ENCODE results near the gene POU3F1.

Gene POU3F1

DNA sequence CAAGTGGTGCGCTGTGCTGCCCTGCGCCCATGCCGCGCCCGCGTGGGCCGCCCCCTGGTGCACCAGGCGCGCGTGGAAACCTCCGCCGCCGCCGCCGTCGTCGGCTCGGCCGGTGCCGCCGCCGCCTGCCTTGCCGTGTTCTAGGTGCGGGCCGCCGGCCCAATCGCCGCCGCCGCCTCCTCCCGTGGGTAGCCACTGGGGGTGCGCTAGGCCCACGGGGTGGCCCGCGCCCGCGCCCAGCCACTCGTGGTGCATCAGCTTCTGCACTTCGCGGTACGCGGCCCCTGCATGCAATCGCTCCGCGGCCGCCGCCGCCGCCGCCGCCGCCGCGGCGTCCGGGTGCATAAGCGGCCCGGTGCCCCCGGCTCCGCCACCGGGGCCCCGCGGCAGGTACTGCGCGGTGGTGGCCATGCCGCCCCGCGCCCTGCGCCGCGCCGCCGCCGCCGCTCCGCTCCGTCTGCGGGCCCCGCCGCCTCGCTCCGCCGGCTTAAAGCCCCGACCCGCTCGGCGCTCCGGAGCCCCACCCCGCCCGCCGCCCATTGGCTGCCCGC lies at the start of gene POU3F1:
Gene POU3F1, minus strand, starts transcription at position 461 of the 551 bp plus-strand sequence. Its CDS starts 50 bp downstream, at position 411.
- DNase-seq = no peak

DNA sequence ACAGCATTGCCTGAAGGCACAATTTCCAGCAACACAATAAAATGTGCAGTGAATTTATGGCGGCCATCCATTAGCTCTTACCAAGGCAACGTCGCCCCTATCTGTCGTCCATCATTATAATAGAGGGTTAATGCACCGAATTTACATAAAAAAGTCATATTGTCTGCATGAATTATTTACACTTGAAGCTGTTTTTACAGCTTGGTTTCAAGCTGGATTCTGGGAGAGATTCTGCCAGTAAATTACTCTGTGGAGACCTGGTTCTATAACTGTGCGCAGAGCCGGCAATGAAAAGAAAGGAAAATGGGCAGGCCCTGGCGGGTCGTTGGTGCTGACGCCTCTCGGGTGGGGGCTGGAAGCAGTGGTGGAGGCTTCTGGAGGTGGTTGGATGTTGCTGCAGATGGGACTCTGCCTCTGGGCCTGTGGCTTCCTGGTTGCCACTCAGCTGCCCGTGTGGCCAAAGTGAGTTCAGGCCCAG lies 48.9 kb upstream of the POU3F1 start:
- no peak for DNase-seq

DNA sequence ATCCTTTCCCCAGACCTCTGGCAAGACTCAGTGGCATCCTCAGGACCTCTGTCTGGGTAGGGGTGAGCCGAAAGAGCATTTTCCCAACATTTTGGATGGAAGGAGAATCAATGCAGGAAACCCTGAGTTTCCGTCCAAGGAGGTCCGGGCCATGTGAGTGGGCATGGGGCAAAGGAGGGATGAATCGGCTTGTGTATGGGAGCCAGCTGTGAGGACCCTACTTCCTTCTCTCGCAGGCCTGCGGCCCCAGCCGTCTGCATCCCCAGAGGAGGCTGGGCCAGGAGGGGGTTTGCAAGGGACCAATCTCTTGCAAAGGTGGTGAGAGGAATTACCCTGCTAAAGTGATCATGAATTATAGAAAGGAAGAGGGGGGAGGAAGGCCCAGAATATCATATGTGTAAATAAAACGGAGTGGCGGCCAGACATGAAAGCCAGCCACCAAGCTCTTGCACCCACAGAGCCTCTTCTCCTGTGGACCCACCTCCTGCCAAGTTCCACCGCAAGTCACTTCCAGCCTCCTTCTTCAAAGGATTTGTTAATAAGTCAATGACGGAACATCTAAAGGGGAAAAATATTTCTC lies 48.2 kb upstream of the POU3F1 start:
- no peak for DNase-seq

DNA sequence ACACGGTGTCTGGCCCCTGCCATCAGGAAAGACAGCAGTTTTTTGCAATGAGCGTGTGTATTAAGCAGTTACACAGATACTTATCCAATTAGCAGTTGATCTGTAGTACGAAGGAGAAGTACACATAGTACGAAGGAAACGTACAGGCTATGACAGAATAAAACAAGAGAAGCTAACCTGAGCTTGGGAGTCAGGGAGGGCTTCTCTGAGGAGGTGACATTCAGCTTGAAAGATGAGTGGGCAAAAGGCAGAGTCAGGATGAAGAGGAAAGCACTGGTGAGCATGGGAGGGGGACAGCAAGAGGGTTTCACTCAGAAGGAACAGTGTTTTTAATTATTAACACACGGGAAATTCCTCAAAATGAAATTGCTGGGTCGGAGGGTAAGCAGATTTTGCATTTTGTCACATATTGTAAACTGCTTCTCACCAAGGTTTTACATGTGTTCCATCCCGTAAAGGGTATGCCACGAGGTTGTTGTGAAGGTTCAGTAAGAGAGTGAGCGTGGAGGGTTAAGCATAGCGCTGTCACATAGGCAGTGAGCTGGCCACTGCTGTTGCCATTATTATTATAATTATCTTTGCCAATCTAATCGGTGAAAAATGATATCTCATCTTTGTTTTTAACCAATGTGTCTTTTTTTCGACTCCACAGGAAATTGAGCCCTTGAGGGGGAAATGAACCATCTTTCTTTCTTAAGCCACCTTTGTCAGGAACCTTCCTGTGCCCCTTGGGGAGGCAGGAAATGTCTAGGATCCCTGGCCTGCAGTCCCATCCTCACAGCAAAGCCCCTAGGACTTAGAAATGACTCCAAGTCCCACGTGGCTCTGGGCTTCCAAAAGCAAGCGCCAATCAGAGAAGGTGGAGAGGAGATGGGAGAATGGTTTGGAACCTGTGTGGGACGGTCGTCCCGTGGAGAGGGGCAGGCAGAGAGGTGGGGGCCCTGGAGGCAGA lies 47.3 kb upstream of the POU3F1 start:
- DNase-seq = no peak

DNA sequence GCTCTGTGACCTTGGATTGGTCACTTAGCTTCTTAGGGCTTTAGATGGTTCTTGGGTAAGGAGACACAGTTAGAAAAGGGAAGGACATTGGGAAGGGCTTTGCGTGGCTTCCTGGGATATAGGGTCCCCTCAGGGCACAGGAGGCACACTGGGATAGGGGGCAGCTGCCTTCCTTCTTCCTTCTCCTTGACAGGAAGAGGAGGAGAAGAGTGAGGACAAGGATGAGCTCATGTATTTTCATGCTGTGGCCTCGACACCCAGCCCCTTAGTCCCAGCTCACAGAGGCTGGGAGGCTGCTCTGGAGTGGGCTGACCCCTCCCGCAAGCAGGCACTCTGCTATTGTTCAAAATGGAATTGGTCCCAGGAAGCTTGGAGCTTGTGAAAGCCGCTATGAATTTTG lies 45.7 kb upstream of the POU3F1 start:
- DNase-seq = no peak

DNA sequence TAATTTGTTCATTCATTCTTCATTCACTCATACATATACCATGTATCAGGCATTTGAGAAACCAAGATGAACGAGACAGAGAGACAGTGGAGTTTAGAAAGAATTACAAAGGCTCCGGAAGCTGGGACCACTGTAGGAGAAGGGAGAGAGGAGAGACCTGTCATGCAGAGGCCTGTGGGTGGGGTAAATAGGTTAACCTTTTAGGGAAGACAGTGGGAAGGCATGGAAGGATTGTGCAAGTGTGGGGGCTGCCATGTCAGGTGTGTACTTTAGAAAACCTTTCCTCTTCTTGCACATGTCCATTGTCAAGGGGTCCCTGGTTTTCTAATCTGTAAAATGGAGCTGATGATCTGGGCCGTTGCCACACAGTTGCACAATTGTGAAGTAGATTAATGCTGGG lies 44.2 kb upstream of the POU3F1 start:
- no peak for DNase-seq

DNA sequence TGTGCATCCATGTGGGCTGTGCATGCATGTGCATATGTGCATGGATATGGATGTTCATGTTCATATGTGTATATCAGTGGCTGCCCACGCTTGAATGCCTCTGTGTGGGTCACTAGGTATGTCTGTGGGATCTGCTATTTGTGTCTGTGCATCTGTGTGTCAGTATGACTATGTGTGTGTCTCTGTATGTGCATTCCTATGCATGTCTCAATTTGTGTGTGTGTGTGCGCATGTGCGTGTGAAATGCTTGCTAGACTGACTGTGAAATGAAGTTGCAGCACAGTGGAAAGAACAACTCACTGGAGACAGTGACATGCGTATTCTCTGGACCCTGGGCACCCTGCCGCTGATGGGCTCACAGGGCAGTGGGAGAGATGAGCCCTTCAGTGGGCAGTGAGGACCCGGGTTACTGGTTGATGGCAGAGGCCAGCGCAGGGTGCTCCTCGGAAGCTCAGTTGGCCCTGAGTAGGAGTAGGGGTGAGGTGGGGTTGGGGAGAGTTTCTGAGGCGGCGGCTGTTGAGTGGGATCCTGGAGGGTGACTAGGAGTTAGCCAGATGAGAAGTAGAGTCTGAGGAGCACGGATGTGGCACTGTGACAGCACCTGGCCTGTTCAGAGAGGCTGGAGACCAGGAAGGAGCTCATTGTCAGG lies 43.2 kb upstream of the POU3F1 start:
- no peak for DNase-seq

DNA sequence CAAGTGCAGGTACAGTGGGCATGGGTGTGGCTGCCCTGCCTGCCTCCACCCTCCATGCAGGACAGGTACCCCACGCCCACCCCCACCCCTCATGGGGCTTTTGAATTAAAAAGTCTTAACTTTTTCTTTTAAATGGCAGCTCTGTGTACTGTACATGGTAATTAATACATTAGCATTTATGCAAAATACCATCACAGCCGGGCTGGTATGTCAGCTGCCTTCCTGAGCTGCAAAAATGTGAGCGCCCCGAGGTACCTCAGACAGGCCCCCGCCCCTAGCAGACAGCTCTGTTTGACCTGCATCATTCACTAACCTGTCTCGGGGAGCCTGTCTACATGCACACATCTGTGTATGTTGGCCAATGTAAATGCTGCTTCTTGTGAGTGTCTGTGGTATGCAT lies 42.2 kb upstream of the POU3F1 start:
- DNase-seq = no peak

DNA sequence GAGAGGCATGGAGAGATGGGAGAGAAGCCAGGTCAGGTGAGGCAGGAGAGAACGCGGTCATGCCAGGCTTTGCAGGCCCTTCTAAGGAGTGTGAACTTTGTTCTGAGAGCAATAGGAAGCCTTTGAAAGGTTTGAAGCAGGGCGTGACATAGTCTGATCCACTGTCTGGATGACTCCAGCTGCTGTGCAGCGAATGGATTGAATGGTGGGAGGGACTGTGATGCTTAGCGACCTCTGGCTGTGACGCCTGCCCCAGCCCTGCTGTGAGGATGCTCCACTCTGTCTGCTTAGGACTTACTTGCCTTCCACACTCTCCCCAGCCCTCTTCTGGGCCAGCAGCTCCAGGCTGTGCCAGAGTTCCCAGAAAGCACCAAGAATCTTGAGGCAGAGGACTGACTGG lies 41.8 kb upstream of the POU3F1 start:
- no peak for DNase-seq

DNA sequence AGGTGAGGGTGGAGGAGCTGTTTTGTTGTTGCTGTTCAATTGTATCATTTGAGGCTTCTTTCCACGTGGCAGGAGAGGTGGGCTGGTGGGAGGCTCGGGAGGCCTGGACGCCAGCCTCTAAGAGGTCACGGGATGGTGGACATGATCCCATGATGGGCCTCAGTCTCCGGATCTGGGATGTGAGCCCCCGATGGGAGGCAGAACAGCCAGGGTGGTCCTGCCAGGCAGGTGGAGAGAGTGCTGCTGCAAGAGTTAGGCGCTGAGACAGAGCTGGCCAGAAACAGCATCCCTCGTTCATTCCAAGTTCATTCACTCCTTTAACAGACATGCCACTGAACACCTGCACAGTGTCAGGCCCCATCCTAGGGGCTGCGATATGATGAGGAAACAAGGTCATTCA lies 41.1 kb upstream of the POU3F1 start:
- no peak for DNase-seq

DNA sequence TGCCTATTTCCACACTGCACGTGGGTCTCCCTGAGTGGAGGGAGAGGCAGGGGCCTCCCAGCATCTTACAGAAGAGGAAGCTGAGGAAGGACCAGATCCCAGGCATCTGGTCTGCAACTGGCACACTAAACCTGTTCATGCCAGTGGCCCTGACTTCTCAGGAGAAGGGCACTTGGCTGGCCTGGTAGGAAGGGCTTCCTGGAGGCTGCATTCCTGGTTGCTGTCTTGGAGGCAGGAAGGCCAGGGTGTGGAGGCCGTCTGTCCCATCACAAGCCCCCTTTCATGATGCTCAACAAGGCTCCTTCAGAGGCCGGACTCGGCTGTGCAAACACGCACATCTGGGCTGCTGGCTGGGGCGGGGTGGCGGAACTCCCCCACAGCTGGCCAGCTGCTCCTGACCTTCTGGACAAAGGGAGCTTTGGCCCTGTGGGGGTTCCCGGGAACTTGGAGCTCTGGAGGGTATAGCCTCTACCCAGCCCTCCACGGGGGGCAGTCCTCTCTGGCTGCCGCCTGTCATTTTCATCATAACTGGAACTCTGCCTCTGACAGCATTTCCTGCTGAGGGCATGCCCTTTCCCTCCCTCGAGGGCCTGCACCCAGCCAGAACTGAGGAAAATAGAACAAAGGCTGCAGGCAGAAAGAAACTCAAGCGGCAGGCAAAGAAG lies 39.2 kb upstream of the POU3F1 start:
- DNase-seq = no peak

DNA sequence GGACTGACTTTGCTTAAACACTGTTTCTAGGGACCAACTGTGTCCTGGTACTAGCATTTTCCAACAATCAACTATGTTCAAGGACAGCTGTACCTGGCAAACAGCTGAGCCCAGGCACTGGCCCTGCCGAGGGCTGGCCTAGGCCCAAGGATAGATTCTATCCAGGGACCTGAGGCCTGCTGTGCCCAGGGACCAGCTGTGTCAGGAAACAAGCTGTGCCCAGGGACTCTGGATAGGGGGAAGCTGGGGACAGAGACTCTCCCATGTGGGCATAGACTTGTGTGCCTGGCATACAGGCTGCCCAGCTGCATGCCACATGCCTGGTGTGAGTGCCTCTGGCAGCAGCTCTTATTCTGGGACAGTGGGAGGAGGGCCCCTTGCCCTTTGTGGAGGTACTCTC lies 38.1 kb upstream of the POU3F1 start:
- no peak for DNase-seq

DNA sequence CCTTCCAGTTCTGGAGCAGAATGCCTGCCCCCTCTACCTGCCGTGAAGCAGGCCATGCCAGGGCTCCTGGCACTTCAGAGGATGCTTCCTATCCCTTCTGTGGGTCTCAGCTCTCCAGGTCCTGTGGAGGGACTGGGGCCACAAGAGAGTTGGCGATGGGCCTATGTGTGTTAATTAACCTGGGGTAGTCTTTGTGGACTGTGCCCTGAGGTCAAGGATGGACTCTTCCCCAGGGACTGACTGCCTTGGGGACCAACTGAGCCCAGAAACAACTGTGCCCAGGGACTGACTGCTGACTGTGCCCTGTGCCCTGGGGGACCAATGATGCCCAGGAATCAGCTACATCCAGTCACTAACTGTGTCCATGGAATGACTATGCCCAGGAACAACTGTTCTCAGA lies 37.5 kb upstream of the POU3F1 start:
- no peak for DNase-seq

DNA sequence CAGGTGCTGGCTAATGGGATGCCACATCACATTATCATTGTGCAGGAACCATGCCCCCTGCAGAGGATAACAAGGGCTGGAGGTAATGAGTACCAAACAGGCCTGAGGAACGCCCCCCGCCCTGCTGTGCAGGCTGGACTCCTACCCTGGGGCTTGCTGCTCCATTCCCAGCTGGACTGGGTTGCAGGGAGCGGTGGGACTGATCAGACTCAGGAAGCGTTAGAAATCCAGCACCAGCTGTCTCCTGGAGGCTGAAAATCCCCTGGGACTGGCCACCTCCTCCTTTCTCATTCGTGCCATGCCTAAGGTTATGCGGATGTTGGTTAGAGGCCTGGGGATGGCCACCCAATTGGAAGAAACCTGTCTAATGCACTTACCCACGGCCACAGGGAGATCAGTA lies 36.9 kb upstream of the POU3F1 start:
- no peak for DNase-seq

DNA sequence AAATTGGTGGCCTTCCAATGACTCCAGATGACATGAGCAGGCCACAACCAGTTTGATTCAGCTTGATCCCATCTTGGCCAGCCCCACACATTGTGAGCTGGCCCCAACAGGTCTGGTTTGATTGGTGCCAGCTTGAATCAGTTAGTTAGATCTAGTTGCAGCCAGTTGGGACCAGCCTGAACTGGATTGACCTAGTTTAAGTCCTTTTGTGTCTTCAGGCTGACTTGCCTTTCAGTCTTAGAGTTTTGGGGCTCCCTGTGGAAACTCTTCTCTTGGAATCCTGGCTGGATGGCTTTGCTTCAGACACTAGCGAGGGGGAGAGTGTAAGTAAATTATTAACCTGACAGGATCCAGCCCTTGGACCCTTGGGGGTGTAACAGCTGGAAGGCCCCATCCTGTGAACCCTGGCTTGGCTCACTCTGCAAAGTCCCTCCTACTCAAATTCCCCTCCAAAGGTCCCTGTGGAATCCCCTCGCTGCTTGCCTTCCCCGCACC lies 36.2 kb upstream of the POU3F1 start:
- no peak for DNase-seq

DNA sequence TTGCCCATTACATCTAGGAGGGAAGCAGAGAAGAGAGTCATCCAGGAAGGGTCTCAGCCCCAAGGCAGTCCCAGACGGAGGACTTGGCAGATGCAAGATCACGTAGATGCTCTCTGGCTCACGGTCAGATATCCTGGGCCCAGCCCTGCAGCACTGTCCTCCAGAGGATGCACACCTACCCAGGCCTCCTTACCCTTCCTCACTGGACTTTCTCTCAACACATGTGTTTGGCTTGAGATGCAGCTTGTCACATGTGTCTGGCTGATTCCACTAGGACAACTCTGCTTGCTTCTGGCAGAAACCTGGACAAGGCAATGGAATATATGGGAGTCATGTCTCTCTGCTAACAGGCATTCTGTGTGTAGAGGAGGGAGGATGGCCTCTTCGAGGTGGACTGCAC lies 32.4 kb upstream of the POU3F1 start:
- no peak for DNase-seq

DNA sequence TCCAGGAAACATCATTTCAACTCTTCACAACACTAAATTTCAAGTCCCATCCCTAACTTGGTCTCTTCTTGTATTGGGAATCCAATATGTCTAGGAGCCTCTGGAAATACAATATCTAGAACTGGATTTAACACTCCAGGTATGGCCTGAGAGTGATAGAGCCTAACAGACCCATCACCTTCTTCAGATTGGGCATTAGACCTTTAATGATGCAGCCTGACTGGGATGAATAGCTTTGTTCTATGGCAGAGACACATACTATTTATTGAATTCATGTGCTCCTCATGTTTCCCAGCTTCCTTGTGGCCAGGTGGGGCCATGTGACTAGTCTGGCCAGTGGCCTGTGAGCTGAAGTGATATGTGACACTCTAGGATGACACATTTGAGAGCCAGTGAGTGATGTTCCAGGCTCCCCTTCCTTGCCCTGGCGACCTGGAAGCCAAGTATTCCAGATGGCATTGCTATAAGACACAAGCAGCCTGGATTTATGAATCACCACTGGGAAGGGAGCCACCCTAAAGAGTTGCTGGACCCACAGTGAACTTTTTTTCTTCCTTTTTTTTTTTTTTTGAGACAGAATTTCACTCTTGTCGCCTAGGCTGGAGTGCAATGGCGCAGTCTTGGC lies 31.0 kb upstream of the POU3F1 start:
- DNase-seq = no peak

DNA sequence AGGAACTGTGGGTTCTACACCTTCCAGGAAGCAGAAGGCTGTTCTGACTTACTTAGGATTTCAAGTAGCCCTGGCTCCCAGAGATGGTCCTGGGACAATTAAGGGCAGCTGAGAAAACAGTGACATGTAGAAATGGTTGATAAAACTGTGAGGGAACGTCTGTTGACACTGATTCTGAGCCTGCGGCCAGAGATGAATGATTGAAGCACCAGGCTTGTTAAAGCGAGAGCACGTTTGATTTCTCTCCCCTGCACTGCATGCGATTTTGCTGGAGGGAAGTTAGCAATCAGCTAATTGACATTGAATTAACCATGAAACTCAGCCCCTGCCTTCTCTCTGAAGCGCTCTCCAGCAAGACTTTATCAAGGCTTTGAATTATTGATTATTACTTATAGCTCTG lies 29.9 kb upstream of the POU3F1 start:
- no peak for DNase-seq

DNA sequence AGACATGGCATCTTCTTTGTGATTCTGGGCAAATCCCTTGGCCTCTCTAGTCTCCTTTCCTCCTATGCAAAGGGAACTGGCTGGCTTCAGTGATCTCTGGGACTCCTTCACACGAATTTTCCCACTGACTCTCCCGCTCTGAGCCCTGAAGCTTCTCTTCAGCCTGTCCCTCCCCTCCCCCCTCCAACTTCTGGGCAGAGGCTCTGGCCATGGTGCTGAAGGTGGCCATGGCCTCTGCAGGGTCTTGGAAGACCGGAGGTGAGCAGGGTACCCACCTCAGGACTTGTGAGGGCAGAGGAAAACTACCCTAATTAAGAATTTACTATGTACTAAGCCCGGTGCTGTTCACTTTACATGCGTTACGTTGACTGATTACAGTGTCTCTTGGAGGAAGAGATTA lies 29.4 kb upstream of the POU3F1 start:
- DNase-seq = no peak

DNA sequence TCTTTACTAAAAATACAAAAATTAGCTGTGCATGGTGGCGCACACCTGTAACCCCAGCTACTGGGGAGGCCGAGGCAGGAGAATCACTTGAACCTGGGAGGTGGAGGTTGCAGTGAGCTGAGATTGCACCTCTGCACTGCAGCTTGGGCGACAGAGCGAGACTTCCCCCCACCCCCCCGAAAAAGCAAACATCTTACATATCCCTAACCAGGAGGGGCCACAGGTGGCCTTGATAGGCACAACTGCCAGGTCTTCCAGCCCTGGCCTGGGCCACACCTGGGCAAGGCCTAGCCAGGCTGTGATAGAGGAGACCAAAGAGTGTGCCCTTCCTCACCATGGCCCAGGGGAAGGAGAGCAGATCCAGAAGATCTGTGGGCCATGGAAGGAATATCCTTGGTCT lies 28.6 kb upstream of the POU3F1 start:
- DNase-seq = no peak

DNA sequence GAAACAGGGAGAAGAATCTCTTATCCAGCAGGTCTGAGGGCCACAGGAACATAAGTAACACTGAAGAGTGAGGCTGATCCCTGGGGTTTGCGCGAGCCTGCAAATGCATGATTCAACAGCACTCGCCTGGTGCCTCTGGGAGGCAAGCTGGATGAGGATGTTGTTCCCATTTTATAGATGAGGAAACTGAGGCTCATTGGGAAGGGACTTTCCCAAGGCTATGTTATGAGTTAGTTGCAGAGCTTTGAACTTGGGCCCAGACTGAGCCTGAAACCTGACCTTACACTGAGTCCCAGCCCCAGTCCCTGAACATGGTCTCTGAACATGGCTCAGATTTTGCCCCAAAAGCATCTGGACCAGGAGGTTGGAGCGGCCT lies 27.7 kb upstream of the POU3F1 start:
- no peak for DNase-seq

DNA sequence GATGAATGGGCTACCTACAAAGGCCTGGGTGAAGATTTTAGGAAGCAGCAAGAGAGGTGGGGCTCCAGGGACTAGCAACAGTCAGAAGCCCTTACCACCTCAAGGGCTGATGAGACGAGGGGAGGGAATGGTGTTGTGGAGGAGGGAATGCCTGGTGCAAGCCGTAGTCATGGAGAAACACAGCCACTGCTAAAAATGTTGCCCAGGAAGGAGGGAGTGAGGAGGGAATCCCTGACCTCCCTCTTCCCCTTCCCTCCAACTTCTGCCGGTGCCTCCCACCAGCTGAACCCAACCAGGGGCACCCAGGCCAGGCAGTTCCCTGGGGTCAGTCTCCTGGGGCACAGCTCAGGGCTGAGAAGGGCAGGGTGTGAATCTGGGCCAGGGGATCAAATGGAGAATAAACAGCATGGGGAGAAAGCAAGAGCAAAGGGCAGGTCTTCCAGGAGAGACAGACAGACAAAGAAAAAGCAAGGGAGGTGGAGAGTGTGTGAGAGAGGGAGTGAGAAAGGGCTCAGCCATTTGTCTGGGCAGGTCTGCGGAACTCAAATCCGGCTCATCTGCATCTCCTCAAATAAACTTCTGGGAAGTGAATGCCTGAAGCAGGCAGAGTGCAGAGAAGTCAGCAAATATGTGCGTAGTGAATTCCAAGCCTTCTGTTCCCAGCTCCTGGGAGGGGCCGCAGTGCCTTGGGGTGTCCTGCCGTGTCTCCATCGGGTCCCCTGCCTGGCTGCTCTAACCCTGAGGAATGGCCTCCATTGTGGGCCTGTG lies 27.1 kb upstream of the POU3F1 start:
- no peak for DNase-seq

Measured in T1000 (cell line).